HEK293T (cell line): ENCODE data around the gene FTL.
"Not testable (repeated sequence)": the region's sequence is repeated elsewhere in the genome, so short reads cannot be mapped to it uniquely, and the experiment has no call there.

Source experiments
- ARNT ChIP-seq: fragments of 450-650 bp; IDR thresholded peaks from 2 replicates; pipeline ENCODE4 v1.6.1; 2017; ENCODE audit warnings: mild to moderate bottlenecking
- BHLHE40 ChIP-seq: fragments of 450-650 bp; IDR thresholded peaks from 2 replicates; pipeline ENCODE4 v1.6.1; 2016; ENCODE audit warnings: mild to moderate bottlenecking, moderate library complexity, borderline replicate concordance
- FOXA1 ChIP-seq: fragments of 450-650 bp; IDR thresholded peaks from 2 replicates; pipeline ENCODE4 v1.6.1; 2016; ENCODE audit warnings: mild to moderate bottlenecking
- FOXK2 ChIP-seq: fragments of 450-650 bp; IDR thresholded peaks from 2 replicates; pipeline ENCODE4 v1.6.1; 2016; ENCODE audit warnings: mild to moderate bottlenecking
- FOXM1 ChIP-seq: fragments of 450-650 bp; IDR thresholded peaks from 2 replicates; pipeline ENCODE4 v1.6.1; 2017; ENCODE audit warnings: mild to moderate bottlenecking, borderline replicate concordance
- HDGF ChIP-seq: fragments of 450-650 bp; IDR thresholded peaks from 2 replicates; pipeline ENCODE4 v1.6.1; 2017; ENCODE audit warnings: antibody characterized with exemption, borderline replicate concordance
- L3MBTL2 ChIP-seq: fragments of 450-650 bp; conservative IDR thresholded peaks from 2 replicates; pipeline ENCODE4 v1.6.1; 2016; ENCODE audit warnings: mild to moderate bottlenecking
- LEF1 ChIP-seq: fragments of 450-650 bp; IDR thresholded peaks from 2 replicates; pipeline ENCODE4 v1.6.1; 2017; ENCODE audit warnings: mild to moderate bottlenecking, borderline replicate concordance
- SP1 ChIP-seq: fragments of 450-650 bp; IDR thresholded peaks from 2 replicates; pipeline ENCODE4 v1.6.1; 2017
- SUZ12 ChIP-seq: fragments of 450-650 bp; IDR thresholded peaks from 2 replicates; pipeline ENCODE4 v1.6.1; 2016; ENCODE audit warnings: mild to moderate bottlenecking
- TARDBP ChIP-seq: fragments of 450-650 bp; IDR thresholded peaks from 2 replicates; pipeline ENCODE4 v1.6.1; 2016
- ZNF384 ChIP-seq: fragments of 450-650 bp; IDR thresholded peaks from 2 replicates; pipeline ENCODE4 v1.6.1; 2016

- TF ChIP-seq LEF1, SP1, TARDBP, FOXA1, FOXM1, ARNT, FOXK2, SUZ12, ZNF384, HDGF, BHLHE40, L3MBTL2: not testable (repeated sequence)
Measured at GRCh38 chr19:48925890-48926289, 39.2 kb upstream of the FTL start.
